LoVo (cell line): ENCODE measurements around the gene CNOT10.
"Not testable (repeated sequence)": the region's sequence is repeated elsewhere in the genome, so short reads cannot be mapped to it uniquely, and the experiment has no call there.

Experiments used
- DNase-seq: peaks from one replicate; pipeline ENCODE4 v3.0.0-alpha.2; 2016; ENCODE audit warnings: low spot score

CNOT10 gene

GRCh38 chr3:32696523-32696922 lies 11.5 kb downstream of the CNOT10 start:
- no peak for DNase-seq

- DNase-seq: no peak
Measured at GRCh38 chr3:32698506-32698905, 13.5 kb downstream of the CNOT10 start.

GRCh38 chr3:32699429-32699828 lies 14.4 kb downstream of the CNOT10 start:
- no peak for DNase-seq

- DNase-seq: no peak
Measured at GRCh38 chr3:32700244-32700643, 15.3 kb downstream of the CNOT10 start.

DNA sequence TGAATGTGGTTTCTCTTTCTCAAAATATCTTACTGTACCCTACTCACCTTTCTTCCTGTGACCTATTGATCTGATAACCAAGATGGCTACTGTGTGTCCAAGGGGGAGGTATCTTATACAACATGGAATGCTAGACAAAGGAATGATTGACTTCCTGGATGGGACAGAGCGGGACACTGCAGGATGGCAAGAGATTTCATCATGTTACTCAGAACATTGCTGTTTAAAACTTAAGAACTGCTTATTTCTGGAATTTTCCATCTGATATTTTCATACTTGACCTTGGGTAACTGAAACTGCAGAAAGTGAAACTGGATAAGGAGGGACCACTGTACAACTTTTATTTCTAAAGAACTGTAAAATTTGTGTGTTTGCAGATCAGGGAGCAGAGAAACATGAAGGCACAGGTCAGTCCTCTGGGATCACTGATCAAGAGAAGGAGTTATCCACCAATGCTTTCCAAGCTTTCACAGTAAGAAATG lies 18.5 kb downstream of the CNOT10 start:
- DNase-seq: no peak

- no peak for DNase-seq
Measured at GRCh38 chr3:32705232-32705631, 20.2 kb downstream of the CNOT10 start.

DNA sequence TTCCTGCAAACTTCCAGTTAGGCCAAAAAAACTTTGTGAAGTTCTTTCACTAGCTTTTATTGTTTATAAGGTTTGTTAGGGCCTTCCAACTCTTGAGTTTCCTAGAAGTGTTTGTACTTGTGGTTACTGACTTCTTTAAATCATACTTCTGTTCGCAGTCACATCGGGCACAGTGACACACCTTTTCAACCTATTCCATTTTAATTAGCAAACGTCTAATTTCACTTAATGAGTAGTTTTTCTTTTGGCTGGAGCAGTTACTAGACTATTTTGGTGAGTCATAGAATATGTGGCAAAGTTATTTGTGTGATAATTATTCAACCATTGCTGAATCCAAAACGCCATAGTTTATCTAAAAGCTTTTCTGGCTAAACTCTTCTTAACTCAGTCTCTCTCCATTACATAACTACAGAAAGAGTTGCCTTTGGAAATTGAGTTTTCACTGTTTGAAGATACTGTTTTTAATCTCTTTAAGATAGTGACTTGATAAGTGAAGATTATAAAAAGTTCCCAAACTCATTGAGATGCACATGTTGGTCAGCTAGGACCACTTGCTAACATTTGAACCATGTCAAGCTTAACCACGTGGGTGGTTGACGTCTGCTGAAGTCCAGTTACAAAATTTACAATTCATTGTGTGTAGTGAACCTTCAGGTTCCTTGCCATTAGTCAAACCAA lies 21.5 kb downstream of the CNOT10 start:
- no peak for DNase-seq

GRCh38 chr3:32707026-32707370 lies 22.0 kb downstream of the CNOT10 start:
- DNase-seq: no peak

DNA sequence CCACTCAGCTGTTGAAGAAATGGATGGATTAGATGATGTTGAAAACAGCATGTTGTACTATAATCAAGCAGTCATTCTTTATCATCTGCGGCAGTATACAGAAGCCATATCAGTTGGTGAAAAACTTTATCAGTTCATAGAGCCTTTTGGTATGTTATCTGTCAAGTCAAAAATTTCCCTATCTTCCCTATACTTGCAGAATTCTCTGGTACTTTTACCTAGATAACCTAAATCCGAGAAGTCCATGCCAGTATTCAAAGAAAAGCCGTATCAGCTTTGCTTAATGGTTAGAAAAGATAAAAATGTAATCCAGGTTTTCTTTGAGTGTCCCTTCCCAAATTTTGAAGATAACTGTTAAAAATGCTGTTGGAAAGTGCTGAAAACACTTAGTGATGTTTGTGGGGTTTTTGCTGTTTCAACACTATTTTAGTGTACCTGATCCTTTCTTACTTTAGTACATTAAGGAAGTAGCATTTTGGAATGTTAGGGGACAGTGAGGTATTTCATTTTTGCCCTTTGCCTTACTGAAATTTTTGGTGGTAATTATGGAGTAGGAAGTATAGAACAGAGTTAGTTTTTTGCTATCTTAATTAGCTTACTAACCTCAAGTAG lies 23.8 kb downstream of the CNOT10 start:
- no peak for DNase-seq

- no peak for DNase-seq
Measured at GRCh38 chr3:32709346-32709745, 24.4 kb downstream of the CNOT10 start.

DNA sequence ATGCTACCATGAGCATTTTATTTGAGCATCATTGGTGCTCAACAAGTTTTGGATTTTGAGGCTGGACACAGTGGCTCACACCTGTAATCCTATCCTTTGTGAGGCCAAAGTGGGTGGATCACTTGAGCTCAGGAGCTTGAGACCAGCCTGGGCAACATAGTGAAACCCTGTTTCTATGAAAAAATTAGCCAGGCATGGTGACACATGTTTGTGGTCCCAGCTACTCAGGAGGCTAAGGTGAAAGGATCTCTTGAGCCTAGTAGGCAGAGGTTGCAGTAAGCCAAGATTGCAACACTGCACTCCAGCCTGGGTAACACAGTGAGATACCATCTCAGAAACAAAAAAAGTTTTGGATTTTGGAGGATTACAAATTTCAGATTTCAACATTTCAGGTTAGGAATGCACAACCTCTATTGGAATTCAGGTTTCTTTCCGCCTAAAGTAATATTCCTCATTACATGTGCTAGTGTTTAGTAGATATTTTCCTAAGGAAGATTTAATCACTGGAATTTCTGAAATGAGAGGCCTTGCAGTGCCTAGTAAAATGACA lies 27.6 kb downstream of the CNOT10 start:
- no peak for DNase-seq

DNA sequence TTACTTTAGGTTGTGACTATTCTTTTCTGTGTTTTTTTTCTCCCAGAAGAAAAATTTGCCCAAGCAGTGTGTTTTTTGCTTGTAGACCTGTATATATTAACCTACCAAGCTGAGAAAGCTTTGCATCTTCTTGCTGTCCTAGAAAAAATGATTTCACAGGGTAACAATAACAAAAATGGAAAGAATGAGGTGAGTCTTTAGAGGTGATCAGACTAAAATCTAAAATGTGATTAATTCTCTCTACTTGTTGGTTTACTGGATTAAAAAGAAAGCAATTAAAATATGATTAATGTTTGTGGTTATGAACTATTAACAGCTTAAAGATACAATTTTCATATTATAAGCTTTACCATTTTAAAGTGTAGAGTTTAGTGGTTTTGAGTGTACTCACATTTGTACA lies 28.2 kb downstream of the CNOT10 start:
- DNase-seq: no peak

- no peak for DNase-seq
Measured at GRCh38 chr3:32719335-32719734, 34.3 kb downstream of the CNOT10 start.

GRCh38 chr3:32719931-32720330 lies 34.9 kb downstream of the CNOT10 start:
- no peak for DNase-seq

DNA sequence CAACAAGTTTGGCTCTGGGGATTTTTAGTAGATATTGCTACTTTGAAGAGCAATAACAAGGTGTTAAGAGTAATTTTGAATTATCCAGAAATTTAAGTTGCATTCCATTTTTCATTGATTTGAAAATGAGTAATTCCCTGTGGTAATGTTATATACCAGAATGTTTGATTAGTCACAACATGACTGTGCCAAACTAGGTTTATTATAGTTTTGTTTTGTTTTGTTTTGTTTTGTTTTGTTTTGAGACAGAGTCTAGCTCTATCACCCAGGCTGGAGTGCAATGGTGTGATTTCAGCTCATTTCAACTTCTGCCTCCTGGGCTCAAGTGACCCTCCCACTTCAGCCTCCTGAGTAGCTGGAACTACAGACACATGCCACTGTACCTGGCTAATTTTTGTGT lies 40.7 kb downstream of the CNOT10 start:
- DNase-seq: no peak

- peak; percentile 24 for DNase-seq
Measured at GRCh38 chr3:32733631-32734229, 48.7 kb downstream of the CNOT10 start.

- DNase-seq: no peak
Measured at GRCh38 chr3:32734756-32735155, 49.8 kb downstream of the CNOT10 start.

DNA sequence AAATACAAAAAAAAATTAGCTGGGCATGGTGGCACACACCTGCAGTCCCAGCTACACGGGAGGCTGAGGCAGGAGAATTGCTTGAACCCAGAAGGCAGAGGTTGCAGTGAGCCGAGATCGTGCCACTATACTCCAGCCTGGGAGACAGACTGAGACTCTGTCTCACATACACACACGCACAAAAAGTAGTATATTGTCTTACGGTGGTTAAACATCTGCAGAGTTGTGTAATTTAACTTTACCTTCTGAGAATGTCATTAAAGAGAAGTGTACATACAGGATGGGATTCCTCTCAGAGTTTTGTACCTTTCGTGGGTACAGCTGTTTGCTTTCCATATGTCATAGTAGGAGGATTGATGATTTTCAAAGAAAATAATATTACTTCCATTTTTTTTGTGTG lies 58.5 kb downstream of the CNOT10 start:
- not testable (repeated sequence) for DNase-seq

GRCh38 chr3:32743934-32744333 lies 58.9 kb downstream of the CNOT10 start:
- DNase-seq: peak; percentile 4

GRCh38 chr3:32751377-32751776 lies 66.4 kb downstream of the CNOT10 start:
- DNase-seq: no peak

- DNase-seq: no peak
Measured at GRCh38 chr3:32755761-32756160, 70.8 kb downstream of the CNOT10 start.

DNA sequence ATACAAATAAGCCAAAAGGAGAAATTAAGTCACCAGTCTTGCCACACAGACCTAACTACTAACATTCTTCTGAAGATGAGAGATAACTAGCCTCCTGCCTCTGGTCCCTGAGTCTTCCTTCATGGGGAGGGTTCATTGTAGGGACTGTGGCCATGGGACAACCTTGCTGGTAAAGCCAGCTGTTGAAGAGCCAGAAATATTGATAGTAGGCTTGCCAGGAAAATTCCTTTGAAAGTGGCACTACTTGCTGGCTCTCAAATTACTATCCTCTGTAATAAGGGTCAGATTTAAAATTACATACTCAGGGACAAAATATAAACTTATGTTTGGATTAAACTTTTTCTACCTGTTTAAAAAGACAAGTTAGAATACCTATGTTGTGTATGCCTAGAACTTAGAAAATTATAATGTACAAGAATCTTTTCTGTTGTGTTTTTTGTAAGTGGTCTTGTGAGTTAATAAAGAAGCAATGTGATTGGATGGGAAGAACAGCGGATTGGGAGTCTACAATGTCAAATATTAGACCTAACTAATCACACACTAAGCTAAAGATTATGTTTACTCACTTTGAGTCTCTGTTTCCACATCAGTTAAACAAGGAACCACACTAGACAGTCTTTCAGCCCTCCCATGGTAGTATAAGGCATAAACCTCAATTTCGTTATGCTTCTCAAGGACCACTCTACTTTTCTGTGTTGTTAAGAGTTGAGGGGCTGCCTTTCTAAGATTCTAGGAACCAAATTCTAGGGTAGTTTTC lies 72.8 kb downstream of the CNOT10 start:
- DNase-seq: no peak

GRCh38 chr3:32758375-32758753 lies 73.4 kb downstream of the CNOT10 start:
- DNase-seq: no peak
